GM12872 (cell line): ENCODE measurements around the gene KCTD2.

ENCODE experiments used
- TF ChIP-seq, protein P1 (sequence below): IDR thresholded peaks from 3 replicates; pipeline ENCODE4 v1.5.1; 2011; ENCODE audit warnings: low read depth, mild to moderate bottlenecking, low read length, moderate library complexity; ENCODE audit not compliant: insufficient read depth

The KCTD2 gene

DNA sequence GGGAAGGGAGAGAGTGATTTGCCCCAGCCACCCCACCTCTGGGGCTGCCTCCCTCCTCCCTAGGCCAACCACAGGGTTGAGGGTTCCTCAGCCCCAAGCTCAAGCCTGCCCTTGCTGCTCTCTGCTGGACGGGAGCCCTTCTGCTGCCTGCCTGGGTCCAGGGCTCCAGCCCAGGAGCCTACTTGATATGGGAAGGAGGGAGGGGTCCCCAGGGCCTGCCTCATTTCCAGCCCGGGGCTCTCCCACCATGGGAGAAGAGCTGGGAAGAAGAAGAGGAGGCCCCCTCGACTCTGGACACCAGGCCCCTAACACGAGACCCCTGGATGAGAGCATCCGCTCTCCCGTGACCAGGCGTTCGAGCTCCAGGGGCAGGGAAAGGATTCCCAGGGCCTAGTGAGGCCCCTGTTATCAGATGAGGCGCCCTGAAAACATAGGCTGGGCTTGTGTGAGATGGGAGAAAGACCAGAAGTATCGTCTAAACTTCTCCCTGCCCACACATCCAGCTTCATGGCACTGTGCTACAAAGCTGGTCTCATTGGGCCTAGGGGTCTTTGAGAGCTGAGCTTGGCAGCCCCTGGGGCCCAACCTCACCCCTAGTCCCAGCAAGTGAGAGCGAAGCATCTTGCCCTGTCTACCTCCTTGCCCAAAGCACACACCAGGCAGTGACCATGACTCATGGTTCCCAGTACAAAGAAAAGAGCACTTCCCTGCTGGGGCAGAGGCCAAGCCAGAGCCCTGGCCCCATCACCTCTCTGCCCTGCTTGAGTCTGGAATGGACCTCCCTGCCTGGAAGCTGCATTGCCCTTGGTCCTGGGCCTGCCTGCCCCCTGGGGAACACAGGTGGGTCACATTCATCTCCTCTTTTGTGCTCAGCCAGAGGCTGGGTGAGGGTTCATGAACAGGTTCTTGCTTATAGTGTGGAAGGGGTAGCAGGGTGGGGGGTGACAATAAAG is 41.7 kb downstream of the KCTD2 start:
- TF ChIP-seq, protein P1, sequence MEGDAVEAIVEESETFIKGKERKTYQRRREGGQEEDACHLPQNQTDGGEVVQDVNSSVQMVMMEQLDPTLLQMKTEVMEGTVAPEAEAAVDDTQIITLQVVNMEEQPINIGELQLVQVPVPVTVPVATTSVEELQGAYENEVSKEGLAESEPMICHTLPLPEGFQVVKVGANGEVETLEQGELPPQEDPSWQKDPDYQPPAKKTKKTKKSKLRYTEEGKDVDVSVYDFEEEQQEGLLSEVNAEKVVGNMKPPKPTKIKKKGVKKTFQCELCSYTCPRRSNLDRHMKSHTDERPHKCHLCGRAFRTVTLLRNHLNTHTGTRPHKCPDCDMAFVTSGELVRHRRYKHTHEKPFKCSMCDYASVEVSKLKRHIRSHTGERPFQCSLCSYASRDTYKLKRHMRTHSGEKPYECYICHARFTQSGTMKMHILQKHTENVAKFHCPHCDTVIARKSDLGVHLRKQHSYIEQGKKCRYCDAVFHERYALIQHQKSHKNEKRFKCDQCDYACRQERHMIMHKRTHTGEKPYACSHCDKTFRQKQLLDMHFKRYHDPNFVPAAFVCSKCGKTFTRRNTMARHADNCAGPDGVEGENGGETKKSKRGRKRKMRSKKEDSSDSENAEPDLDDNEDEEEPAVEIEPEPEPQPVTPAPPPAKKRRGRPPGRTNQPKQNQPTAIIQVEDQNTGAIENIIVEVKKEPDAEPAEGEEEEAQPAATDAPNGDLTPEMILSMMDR: no peak

DNA sequence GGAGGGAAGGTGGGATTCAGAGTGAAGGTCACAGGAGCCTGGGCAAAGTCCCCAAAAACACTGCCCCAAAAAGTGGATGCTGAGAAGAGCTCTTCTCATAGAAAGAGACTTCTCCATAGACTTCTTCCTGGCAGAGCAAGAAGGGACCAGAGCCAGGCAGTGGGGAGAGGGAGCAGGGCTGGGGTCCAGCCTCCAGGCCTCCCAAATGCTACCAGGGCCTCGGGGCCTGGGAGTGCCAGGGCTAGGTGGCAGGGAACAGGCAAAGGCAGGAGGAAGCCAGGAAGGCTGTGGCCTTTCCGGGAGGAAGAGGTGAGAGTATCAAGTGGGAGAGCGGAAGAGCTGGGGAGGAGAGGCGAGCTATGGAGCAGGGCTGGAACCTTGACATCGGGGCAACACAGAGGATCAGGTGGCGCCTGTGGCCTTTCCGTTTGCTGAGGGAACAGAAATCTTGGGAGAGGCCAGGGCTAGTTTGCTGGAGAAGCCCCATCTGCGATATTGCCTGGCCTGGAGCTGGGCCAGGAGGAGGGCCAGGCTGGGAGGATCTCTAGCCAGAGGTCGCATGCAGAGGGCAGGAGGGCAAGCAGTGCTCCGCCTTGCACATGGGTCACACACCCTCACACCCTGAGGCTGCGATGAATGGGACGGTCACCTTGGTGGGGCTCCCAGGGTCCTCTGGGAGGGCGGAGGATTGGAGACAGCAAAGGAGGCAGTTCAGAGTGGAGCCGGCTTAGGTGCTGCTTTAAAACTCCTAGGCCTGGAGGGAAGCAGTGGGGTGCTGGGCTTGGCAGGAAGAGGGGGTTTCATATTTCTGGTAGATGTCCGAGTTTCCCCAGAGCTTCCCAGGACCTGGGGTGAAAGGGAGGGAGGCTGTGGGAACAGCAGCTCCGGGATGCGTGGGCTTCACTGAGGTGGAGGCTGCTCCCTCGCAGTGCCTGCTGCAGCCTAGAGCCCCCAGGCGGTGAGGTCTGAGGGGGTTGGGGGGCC is 44.1 kb downstream of the KCTD2 start:
- TF ChIP-seq, protein P1: no peak

DNA sequence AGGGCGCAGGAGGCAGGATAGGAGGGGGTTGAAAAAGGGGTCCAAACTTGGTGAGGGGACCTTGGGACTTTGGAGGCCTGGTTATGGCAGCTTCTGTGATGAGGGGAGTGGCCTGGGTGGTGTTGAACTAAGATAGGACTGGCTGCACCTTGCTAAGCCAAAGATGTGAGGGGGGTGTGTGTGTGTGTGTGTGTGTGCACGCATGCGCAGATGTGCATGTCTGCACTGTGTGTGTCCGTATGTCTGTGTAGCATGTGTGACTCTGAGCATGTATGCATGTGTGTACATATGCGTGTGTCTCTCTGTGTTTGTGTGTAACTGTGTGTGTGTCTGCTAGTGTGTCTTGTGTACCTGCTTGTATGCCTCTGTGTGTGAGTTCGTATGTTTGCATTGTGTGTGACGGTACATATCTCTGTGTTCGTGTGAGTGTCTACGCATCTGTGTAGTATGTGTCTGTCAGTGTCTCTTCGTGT is 44.9 kb downstream of the KCTD2 start:
- TF ChIP-seq, protein P1: no peak

DNA sequence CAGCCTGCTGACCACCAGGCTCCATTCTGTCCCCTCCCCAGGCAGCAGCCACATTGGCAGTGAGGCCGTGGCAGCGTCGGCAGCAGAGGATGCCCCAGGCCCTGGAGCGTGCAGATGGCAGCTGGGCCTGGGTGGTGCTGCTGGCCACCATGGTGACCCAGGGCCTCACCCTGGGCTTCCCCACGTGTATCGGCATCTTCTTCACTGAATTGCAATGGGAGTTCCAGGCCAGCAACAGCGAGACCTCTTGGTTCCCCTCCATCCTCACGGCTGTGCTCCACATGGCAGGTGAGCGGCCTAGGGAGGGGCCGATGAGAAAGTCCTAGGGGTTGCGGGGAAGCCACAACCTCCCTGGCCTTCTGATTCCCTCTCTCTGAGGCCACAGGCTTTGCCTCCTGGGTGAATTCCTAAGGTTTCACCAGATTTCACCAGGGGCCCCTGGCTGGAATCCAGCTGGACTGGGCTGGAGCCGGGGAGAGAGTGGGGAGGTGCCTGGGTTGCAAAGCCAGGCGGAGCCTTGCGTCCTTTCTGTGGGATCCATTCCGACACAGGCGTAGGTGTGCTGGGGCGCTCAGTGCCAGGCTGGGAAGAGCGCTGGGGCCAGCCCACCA is 46.6 kb downstream of the KCTD2 start:
- TF ChIP-seq, protein P1: no peak

DNA sequence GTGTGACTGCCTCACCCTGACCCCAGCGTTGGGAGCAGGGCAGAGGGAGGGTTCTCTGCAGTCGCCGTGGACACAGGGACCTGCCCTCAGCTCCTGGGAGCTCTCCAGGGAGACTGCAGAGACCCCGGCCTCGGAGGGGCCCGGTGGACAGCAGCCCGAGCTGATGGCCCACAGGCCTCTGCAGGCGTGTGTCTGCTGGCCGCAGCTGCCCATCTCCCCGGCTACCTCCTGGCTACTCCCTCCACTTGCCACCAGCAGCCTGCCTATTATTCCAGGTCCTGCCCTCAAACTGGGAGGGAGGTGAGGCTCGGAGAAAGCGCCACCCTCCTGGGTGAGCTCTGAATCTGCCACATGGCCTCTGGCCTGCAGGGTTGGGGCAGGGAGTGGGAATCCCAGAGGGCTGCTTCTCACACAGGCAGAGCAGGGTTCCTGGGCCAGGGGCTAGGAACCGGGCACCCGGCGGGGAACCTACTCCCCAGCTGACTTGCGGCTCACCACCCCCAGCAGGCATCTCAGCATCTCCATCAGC is 47.9 kb downstream of the KCTD2 start:
- TF ChIP-seq, protein P1: no peak

DNA sequence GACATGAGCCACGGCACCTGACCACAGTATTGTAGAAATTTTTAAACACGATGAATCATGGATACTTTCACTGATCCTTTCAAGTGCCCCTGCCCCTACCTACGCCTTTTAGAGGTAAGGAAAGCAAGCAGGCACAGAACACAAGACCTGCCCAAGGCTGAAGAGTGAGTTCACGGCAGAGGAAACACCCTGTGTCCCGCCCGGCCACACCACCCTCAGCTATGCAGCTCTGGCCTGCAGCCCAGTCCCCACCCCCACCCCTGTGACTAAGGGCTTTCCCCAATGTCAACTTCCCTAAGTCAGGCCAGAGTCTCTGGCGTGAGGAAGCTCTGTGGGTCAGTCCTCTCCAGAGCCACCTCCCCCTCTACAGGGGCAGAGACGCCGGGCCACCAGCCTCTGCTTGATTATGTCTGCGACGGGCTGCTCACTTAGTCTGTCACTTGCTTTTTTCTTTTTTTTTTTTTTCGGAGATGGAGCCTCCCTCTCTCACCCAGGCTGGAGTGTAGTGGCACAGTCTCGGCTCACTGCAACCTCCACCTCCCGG is 49.1 kb downstream of the KCTD2 start:
- TF ChIP-seq, protein P1: no peak
